Upper lobe of left lung (tissue), 6 donors: ENCODE results near the gene SIPA1. TPM values are rescaled to one million over a fixed set of nuclear protein-coding genes. Genes with fewer than 3 reads are reported as not detected.

Experiments
- ATAC-seq, 2 donors: fragments of 200-7000 bp; cut with Tn5 transposase; one replicate each; pipeline ENCODE4 v1.9.1; 2022; ENCODE audit warnings: mild to moderate bottlenecking in 2 of 2, moderate library complexity in 2 of 2; ENCODE audit not compliant: low FRiP score in 2 of 2
- DNase-seq, 2 donors: peaks; one replicate each; pipeline ENCODE4 v3.0.0-alpha.2; 2019 to 2020
- H3K27ac ChIP-seq, 4 donors: fragments of 200-600 bp; sonication (generic); one replicate each; pipeline ENCODE4 v1.5.1; 2016 to 2019
- H3K27me3 ChIP-seq, 4 donors: fragments of 200-600 bp; sonication (generic); one replicate each; pipeline ENCODE4 v1.5.1; 2017 to 2019
- H3K36me3 ChIP-seq, 4 donors: fragments of 200-600 bp; sonication (generic); one replicate each; pipeline ENCODE4 v1.5.1; 2016 to 2019
- H3K4me1 ChIP-seq, 4 donors: fragments of 200-600 bp; sonication (generic); one replicate each; pipeline ENCODE4 v1.5.1; 2018 to 2019
- H3K4me3 ChIP-seq, 4 donors: fragments of 200-600 bp; sonication (generic); one replicate each; pipeline ENCODE4 v1.5.1; 2017 to 2019; ENCODE audit warnings: mild to moderate bottlenecking in 2 of 4, moderate library complexity in 1 of 4
- H3K9me3 ChIP-seq, 4 donors: fragments of 200-600 bp; sonication (generic); one replicate each; pipeline ENCODE4 v1.5.1; 2018 to 2019
- CTCF ChIP-seq, 6 experiments: fragments of 450-650 bp in 4 of 6; fragments of 200-600 bp in 2 of 6; sonication (generic) in 2 of 6; IDR thresholded peaks; one replicate each; pipeline ENCODE4 v1.5.1; 2016 to 2019; ENCODE audit warnings: antibody characterized with exemption in 6 of 6
- EP300 ChIP-seq, 4 donors: sonication (generic); formaldehyde crosslinking; IDR thresholded peaks; one replicate each; pipeline ENCODE4 v1.5.1; 2017; ENCODE audit warnings: antibody characterized with exemption in 4 of 4, control low read depth in 2 of 4
- POLR2A ChIP-seq, 4 donors: fragments of 450-650 bp; IDR thresholded peaks; one replicate each; pipeline ENCODE4 v1.5.1; 2016 to 2017; ENCODE audit warnings: antibody characterized with exemption in 4 of 4, mild to moderate bottlenecking in 2 of 4
- POLR2AphosphoS5 ChIP-seq, 2 donors: sonication (generic); formaldehyde crosslinking; IDR thresholded peaks; one replicate each; pipeline ENCODE4 v1.5.1; 2017; ENCODE audit warnings: antibody characterized with exemption in 2 of 2
- WGBS, 2 donors: methylation state at CpG; one replicate each; pipeline ENCODE4 v1.1.5; 2017 to 2018; 5-methylcytosine and 5-hydroxymethylcytosine counted together
- total RNA-seq, 6 donors: library from RNA; depleted of rRNA in 4 of 6; stranded (reverse); fragments of >200 nt in 4 of 6; gene quantifications; one replicate each; pipeline versions ENCODE4 v1.1.0 to v1.2.1, GENCODE V29; 2016 to 2021
- donor health status: DM: no; HTN: no; CAD: no; lungs with moderate emphysema.
- donor health status: DM: no; HTN: yes; CAD: no; lungs with severe emphysema.

SIPA1 gene
- total RNA-seq, 6 donors from 2014 or later = 42.7 to 137 (median 74.9) TPM

- TF ChIP-seq POLR2A (IDR thresholded peaks at IDR 0.05) (no peak), EP300 (IDR thresholded peaks at IDR 0.05) (no peak), CTCF (IDR thresholded peaks at IDR 0.05) (no peak), POLR2AphosphoS5 (IDR thresholded peaks at IDR 0.05) (no peak)
- ATAC-seq (no peak), DNase-seq (peak in 1 of 2 donors; percentile 70)
- Histone ChIP-seq H3K9me3 (no peaks in the 10 kb centered on the region), H3K36me3 (peaks cover 42 to 97% (median 82%) of the 10 kb centered on the region in 4 donors), H3K4me3 (no peak overlapping the region), H3K4me1 (peaks cover 6 to 28% (median 10%) of the 10 kb centered on the region in 4 donors), H3K27me3 (no peaks in the 10 kb centered on the region), H3K27ac (no peak overlapping the region)
- WGBS, 2 donors = 93 to 97% methylated on average over 11 to 16 of the region's 16 CpGs
Observed at GRCh38 chr11:65622011-65622410, 15.9 kb upstream of the SIPA1 start.

GRCh38 chr11:65623177-65623576 is 14.7 kb upstream of the SIPA1 start:
- TF ChIP-seq POLR2AphosphoS5 (IDR thresholded peaks at IDR 0.05) = no peak
- no peak for TF ChIP-seq EP300 (IDR thresholded peaks at IDR 0.05)
- TF ChIP-seq POLR2A (IDR thresholded peaks at IDR 0.05) = no peak
- TF ChIP-seq CTCF (IDR thresholded peaks at IDR 0.05) = no peak

GRCh38 chr11:65623852-65624616 is 13.9 kb upstream of the SIPA1 start:
- H3K9me3 ChIP-seq = no peaks in the 10 kb centered on the region
- WGBS, 2 donors = 90 to 95% methylated on average over 18 to 22 of the region's 25 CpGs
- ATAC-seq (no peak), DNase-seq (peak in 1 of 2 donors; percentile 61)
- H3K4me3 ChIP-seq = no peak overlapping the region
- peaks cover 0 to 17% (median 6%) of the 10 kb centered on the region in 4 donors for H3K4me1 ChIP-seq
- no peaks in the 10 kb centered on the region for H3K27me3 ChIP-seq
- peaks cover 40 to 98% (median 84%) of the 10 kb centered on the region in 4 donors for H3K36me3 ChIP-seq
- no peak overlapping the region for H3K27ac ChIP-seq
- TF ChIP-seq POLR2AphosphoS5 (IDR thresholded peaks at IDR 0.05) (no peak), POLR2A (IDR thresholded peaks at IDR 0.05) (no peak), CTCF (IDR thresholded peaks at IDR 0.05) (no peak), EP300 (IDR thresholded peaks at IDR 0.05) (no peak)

More at GRCh38 chr11:65623177-65623576, 14.7 kb upstream of the SIPA1 start:
- Histone ChIP-seq H3K9me3 (no peaks in the 10 kb centered on the region), H3K27ac (no peak overlapping the region), H3K4me3 (no peak overlapping the region), H3K36me3 (peaks cover 42 to 98% (median 84%) of the 10 kb centered on the region in 4 donors), H3K27me3 (no peaks in the 10 kb centered on the region), H3K4me1 (peaks cover 0 to 21% (median 6%) of the 10 kb centered on the region in 4 donors)
- ATAC-seq (no peak), DNase-seq (peak in 1 of 2 donors; percentile 76)
- 95 to 98% methylated on average over 8 to 14 of the region's 14 CpGs for WGBS, 2 donors

- no peak for ATAC-seq
Observed at GRCh38 chr11:65624931-65625627, 12.8 kb upstream of the SIPA1 start.

More at GRCh38 chr11:65624931-65625627, 12.8 kb upstream of the SIPA1 start:
- Histone ChIP-seq H3K36me3 (peaks cover 45 to 98% (median 84%) of the 10 kb centered on the region in 4 donors), H3K27ac (no peak overlapping the region), H3K4me1 (peaks cover 0 to 14% (median 6%) of the 10 kb centered on the region in 4 donors), H3K4me3 (no peak overlapping the region), H3K9me3 (no peaks in the 10 kb centered on the region), H3K27me3 (no peaks in the 10 kb centered on the region)
- WGBS, 2 donors = 93% methylated on average over 29 of the region's 30 CpGs; no CpG with 5 or more reads in 1 of the 2 donors
- peak in 1 of 2 donors; percentile 67 for DNase-seq
- TF ChIP-seq EP300 (IDR thresholded peaks at IDR 0.05) (no peak), POLR2AphosphoS5 (IDR thresholded peaks at IDR 0.05) (no peak), POLR2A (IDR thresholded peaks at IDR 0.05) (no peak), CTCF (IDR thresholded peaks at IDR 0.05) (no peak)
